Measurements from ENCODE around the gene DENND1A.

DENND1A gene

GRCh38 chr9:123365287-123365880, 564.5 kb downstream of the DENND1A start:
- DNase-seq: no peak

- peak in 49 of 56 donors; percentile 16 to 89 (median 71) for DNase-seq
Measured at GRCh38 chr9:123364241-123364824, 565.6 kb downstream of the DENND1A start.

DNA sequence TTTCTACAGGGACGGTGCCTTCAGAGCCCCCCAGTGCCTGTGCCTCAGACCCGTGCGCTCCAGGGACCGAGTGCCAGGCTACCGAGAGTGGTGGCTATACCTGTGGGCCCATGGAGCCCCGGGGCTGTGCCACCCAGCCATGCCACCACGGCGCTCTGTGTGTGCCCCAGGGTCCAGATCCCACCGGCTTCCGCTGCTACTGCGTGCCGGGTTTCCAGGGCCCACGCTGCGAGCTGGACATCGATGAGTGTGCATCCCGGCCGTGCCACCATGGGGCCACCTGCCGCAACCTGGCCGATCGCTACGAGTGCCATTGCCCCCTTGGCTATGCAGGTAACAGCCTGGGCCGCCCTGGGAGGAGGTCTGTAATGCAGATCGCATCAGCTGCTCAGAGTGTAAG, 567.1 kb downstream of the DENND1A start:
- no peak for DNase-seq

- no peak for DNase-seq
Measured at GRCh38 chr9:123361731-123362510, 568.0 kb downstream of the DENND1A start.

- no peak for DNase-seq
Measured at GRCh38 chr9:123361086-123361730, 568.7 kb downstream of the DENND1A start.

DNA sequence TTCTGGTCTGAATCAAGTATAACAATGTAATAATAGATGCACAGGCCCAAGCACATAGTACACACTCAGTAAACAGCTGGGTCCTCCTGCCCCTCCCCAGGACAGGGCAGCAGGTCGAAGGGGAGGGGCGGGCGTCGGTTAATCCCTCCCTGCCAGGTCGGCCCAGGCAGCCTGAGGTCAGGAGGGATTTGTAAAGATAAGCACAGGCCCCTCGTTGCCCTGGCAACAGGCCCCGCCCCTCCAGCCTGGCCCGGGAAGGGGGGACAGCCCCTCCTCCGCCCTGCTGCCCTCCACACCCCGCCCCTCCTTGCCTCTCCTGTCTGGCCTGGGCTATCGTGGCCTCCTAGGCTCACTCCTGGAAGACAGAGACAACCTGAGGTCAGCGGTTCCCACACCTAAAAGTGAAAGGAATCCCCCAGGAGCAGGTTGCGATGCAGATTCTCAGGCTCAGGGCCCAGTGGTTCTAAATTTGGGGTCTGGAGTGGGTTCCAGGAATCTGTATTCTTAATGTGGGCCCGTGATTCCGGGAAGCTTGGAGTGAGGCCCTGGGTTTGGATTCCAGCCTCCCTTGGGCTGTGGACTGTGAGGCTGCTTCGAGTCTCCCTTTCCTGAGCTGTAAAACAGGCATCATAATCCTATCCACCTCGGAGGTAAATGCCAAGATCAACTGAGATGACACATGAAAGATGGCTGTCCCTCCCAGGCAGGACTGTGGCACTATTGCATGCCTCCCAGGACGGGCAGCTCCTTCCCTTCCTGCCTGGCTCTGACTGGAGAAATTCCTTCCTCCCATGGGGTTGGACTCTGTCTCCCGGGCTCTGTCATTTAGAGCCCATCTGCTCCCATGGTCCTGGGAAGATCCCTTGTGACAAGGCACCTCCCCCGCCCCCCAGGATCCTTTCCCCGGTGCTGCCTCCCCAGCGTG, 569.5 kb downstream of the DENND1A start:
- DNase-seq: peak in 8 of 56 donors; percentile 22 to 57 (median 30)

DNA sequence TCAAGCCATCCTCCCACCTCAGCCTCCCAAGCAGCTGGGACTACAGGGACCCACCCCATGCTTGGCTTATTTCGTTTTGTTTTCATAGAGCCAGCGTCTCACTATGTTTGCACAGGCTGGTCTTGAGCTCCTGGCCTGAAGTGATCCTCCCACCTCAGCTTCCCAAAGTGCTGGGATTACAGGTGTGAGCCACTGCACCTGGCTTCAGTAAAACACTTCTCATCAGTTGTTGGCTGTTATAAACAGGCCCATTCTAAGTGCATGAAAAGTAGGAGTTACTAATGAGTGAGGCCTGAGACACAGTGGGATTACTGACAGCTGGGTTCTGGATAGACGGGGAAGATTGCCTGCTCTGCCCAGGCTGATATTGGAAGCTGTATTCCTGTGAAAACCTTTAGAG, 570.4 kb downstream of the DENND1A start:
- DNase-seq: no peak

DNA sequence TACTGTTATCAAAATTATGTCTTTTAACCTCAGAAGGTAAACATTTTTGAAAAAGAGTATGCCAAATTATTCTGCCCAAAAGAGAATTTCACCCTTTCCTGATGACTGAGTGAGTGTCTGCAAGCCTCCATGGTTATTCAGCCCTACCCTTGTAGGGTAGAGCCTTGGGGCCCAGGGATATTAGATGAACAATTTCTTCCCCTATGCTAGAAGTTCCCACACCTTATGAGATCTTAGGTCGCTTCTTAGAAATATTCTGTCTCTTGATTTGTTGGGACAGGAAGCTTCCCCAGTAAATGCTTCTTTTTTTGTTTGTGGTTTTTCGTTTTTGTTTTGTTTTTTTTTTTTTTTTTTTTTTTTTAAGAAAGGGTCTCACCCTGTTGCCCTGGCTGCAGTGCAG, 570.8 kb downstream of the DENND1A start:
- no peak for DNase-seq

DNA sequence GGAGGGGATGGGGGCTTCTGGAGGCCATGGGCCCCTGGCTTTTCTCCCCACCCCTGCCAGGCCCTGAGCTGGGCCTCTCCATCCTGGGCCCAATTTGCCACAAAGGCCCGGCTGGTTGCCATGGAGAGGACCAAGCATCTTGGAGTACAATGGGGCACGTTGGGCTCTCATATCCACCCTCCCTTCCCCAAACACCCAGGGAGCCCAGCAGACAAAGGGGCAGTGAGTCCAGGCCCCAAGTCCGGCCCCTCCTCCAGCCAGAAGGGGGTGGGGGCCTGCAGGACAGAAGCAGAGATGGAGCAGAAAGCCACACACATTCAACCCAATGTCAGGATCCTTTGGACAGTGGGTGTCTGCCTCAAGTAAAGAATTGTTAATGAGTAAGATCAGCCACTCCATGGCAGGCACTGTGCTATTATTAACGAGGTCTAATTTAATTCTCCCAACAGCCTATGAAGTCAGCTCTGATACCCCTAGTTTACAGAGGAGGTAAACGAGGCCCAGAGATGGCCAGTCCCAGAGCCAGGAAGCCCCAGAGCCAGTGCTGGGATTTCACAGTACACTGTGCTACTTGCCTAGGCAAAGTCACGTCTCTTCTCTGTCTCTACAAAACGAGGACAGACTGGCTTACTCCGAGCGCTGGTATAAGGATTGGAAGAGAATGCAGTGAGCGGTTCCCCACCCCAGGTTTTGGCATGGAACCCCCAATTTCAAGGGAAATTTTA, 571.6 kb downstream of the DENND1A start:
- peak in 52 of 56 donors; percentile 16 to 93 (median 73) for DNase-seq

DNA sequence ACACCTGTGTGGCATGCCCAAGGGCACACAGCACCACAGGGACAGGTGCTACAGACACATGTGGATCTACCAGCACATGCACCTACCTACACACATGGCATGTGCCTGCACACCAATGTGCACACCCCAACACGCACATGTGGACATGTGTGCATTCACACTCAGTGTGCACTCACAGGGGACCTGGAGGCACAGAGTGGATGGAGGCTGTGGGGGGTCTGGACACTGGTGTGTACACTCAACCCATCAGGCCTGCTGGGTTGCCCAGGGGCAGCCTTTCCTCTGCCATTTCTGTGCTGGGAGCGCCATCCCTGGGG, 572.2 kb downstream of the DENND1A start:
- no peak for DNase-seq

GRCh38 chr9:123356851-123357742, 572.8 kb downstream of the DENND1A start:
- peak in 19 of 56 donors; percentile 28 to 61 (median 40) for DNase-seq

GRCh38 chr9:123355761-123356431, 574.0 kb downstream of the DENND1A start, which contains the start of gene CRB2:
TSS of gene CRB2 (plus strand) at chr9:123356197. CDS start at chr9:123356261, 64 bp downstream.
- peak in 33 of 56 donors; percentile 20 to 77 (median 49) for DNase-seq

GRCh38 chr9:123354806-123355508, 575.0 kb downstream of the DENND1A start:
- peak in 13 of 56 donors; percentile 21 to 72 (median 36) for DNase-seq

- DNase-seq: peak in 45 of 56 donors; percentile 23 to 81 (median 58)
Measured at GRCh38 chr9:123353984-123354591, 575.8 kb downstream of the DENND1A start.

DNA sequence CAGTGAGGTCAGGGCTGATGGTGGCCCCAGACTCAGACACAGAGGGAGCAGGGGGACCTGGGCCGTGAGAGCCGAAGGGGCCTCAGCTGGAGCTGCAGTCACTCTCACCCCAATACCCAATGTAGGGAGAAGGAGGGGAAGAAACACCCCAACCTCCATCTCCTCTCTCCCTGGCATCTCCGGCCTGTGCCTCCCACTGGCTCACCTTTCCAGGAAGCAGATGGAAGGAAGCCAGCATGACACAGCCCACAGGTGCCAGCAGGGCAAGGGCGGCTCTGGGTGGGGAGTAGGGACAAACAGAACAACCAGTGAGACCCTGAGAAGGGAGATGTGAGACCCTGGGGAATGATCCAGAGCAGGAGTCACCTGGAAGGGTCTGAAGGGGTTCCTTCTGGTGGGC, 576.9 kb downstream of the DENND1A start:
- DNase-seq: no peak

- DNase-seq: no peak
Measured at GRCh38 chr9:123350590-123351310, 579.2 kb downstream of the DENND1A start.

Measured in amygdala (tissue), 56 donors.